ENCODE results near the gene GNL3L. TPM values are rescaled to one million over a fixed set of nuclear protein-coding genes. Genes with fewer than 3 reads are reported as not detected.
"Not testable (repeated sequence)": the region's sequence is repeated elsewhere in the genome, so short reads cannot be mapped to it uniquely, and the experiment has no call there.

The GNL3L gene
- total RNA-seq, 3 donors from 2014 or later (not counting 1 experiment from before 2014, with no cell fraction given) = 44.5 to 50.0 (median 49.2) TPM

DNA sequence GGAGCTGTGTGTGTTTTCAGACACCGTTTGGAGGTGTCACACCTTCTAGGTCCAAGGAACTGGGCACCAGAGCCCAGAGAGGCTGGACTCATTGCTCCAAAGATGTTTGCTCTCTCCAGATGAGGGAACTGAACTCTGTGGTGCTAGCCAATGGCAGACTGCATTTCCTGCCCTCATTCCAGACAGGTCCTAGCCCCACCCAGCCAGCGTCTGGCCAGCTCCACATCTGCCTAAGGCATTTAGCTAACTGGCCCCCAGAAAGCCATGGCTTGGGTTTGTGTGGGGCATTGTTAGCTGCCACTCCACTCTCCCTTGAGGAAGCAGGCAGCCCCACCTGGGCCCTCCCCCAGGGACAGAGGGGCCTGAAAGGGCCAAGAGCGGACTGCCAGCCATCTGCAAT lies 45.4 kb upstream of the GNL3L start:
- ATAC-seq = no peak
- no peaks in the 10 kb centered on the region for H3K36me3 ChIP-seq (ENCODE audit: control insufficient read depth, insufficient read depth, low read length)
- H3K27ac ChIP-seq (ENCODE audit: low read length) = no peak overlapping the region
- H3K27ac Mint-ChIP-seq = no peak overlapping the region
- no peaks in the 10 kb centered on the region for H3K9me3 Mint-ChIP-seq
- H3K36me3 Mint-ChIP-seq = no peaks in the 10 kb centered on the region
- no peaks in the 10 kb centered on the region for H3K9me3 ChIP-seq (ENCODE audit: control insufficient read depth, insufficient read depth, low read length)
- H3K4me1 ChIP-seq (ENCODE audit: control insufficient read depth, insufficient read depth, low read length) = no peaks in the 10 kb centered on the region
- H3K4me3 Mint-ChIP-seq = no peak overlapping the region
- no peak overlapping the region for H3K4me3 ChIP-seq (ENCODE audit: low read length)
- peaks cover 7 to 10% of the 10 kb centered on the region in 2 donors for H3K27me3 Mint-ChIP-seq (ENCODE audit: low read depth in 2 of 2)
- DNase-seq = no peak
- H3K27me3 ChIP-seq (ENCODE audit: control insufficient read depth, insufficient read depth, low read length) = no peaks in the 10 kb centered on the region
- 64% methylated on average over 3 of the region's 3 CpGs for WGBS (ENCODE audit: insufficient coverage)
- no peaks in the 10 kb centered on the region for H3K4me1 Mint-ChIP-seq
- no peak for TF ChIP-seq CTCF (IDR thresholded peaks at IDR 0.05)
- intact Hi-C loops (cut with micrococcal nuclease) = no loop called here

GRCh38 chrX:54489819-54490218 lies 40.2 kb upstream of the GNL3L start:
- not testable (repeated sequence) for ATAC-seq; H3K4me1 ChIP-seq (ENCODE audit: control insufficient read depth, insufficient read depth, low read length); H3K4me3 Mint-ChIP-seq

DNA sequence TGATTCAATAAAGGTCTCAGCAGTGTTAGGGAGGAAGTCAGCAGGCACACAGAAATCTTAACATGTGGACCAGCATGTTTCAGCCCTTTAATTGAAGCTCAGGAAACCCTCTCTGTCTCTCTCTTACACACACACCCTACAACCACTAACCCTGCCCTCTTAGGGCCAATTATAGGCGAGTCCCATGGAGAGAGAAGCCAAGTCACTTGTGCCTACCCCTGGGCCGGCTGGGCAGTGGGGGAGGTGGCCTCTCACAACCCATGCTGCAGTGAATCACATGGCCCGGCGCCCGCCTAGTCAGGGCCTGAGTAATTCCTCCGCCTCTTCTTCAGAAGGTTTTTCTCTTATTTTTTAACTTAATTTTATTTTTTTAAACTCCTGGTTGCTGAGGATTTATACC lies 37.7 kb upstream of the GNL3L start:
- Histone ChIP-seq H3K9me3 (ENCODE audit: control insufficient read depth, insufficient read depth, low read length) (no peaks in the 10 kb centered on the region), H3K4me1 (ENCODE audit: control insufficient read depth, insufficient read depth, low read length) (peaks cover 4% of the 10 kb centered on the region), H3K27me3 (ENCODE audit: control insufficient read depth, insufficient read depth, low read length) (peaks cover 6% of the 10 kb centered on the region), H3K4me3 (ENCODE audit: low read length) (no peak overlapping the region), H3K36me3 (ENCODE audit: control insufficient read depth, insufficient read depth, low read length) (no peaks in the 10 kb centered on the region), H3K27ac (ENCODE audit: low read length) (no peak overlapping the region)
- intact Hi-C loops (cut with micrococcal nuclease) = no loop called here
- Mint-ChIP-seq H3K36me3 (no peaks in the 10 kb centered on the region), H3K27me3 (ENCODE audit: low read depth in 2 of 2) (peaks cover 29% of the 10 kb centered on the region in 2 donors), H3K4me1 (peaks cover 6 to 10% of the 10 kb centered on the region in 2 donors), H3K4me3 (no peak overlapping the region), H3K9me3 (no peaks in the 10 kb centered on the region), H3K27ac (no peak overlapping the region)
- DNase-seq = no peak
- 62% methylated on average over 2 of the region's 6 CpGs for WGBS (ENCODE audit: insufficient coverage)
- ATAC-seq = no peak
- no peak for TF ChIP-seq CTCF (IDR thresholded peaks at IDR 0.05)

More at GRCh38 chrX:54489819-54490218, 40.2 kb upstream of the GNL3L start:
- 100% methylated on average over 1 of the region's 5 CpGs for WGBS (ENCODE audit: insufficient coverage)
- H3K27ac ChIP-seq (ENCODE audit: low read length); H3K36me3 ChIP-seq (ENCODE audit: control insufficient read depth, insufficient read depth, low read length); H3K27ac Mint-ChIP-seq; H3K4me3 ChIP-seq (ENCODE audit: low read length); H3K27me3 ChIP-seq (ENCODE audit: control insufficient read depth, insufficient read depth, low read length); H3K9me3 ChIP-seq (ENCODE audit: control insufficient read depth, insufficient read depth, low read length); intact Hi-C loops (cut with micrococcal nuclease); H3K4me1 Mint-ChIP-seq; H3K9me3 Mint-ChIP-seq; H3K36me3 Mint-ChIP-seq; DNase-seq: not testable (repeated sequence)
- peaks cover 16 to 18% of the 10 kb centered on the region in 2 donors for H3K27me3 Mint-ChIP-seq (ENCODE audit: low read depth in 2 of 2)

GRCh38 chrX:54494166-54494988 lies 35.6 kb upstream of the GNL3L start:
- no peaks in the 10 kb centered on the region for H3K9me3 Mint-ChIP-seq
- Histone ChIP-seq H3K4me1 (ENCODE audit: control insufficient read depth, insufficient read depth, low read length) (peaks cover 4% of the 10 kb centered on the region), H3K27me3 (ENCODE audit: control insufficient read depth, insufficient read depth, low read length) (peaks cover 6% of the 10 kb centered on the region), H3K36me3 (ENCODE audit: control insufficient read depth, insufficient read depth, low read length) (no peaks in the 10 kb centered on the region), H3K4me3 (ENCODE audit: low read length) (no peak overlapping the region), H3K9me3 (ENCODE audit: control insufficient read depth, insufficient read depth, low read length) (no peaks in the 10 kb centered on the region), H3K27ac (ENCODE audit: low read length) (no peak overlapping the region)
- peak overlapping the region; percentile 69 for H3K4me3 Mint-ChIP-seq
- intact Hi-C loops (cut with micrococcal nuclease) = no loop called here
- H3K36me3 Mint-ChIP-seq = no peaks in the 10 kb centered on the region
- no peak for TF ChIP-seq CTCF (IDR thresholded peaks at IDR 0.05)
- ATAC-seq (no peak), DNase-seq (no peak)
- peaks cover 45 to 47% of the 10 kb centered on the region in 2 donors for H3K27me3 Mint-ChIP-seq (ENCODE audit: low read depth in 2 of 2)
- no peak overlapping the region for H3K27ac Mint-ChIP-seq
- 88% methylated on average over 5 of the region's 10 CpGs for WGBS (ENCODE audit: insufficient coverage)
- H3K4me1 Mint-ChIP-seq = peaks cover 6 to 14% of the 10 kb centered on the region in 2 donors
